NCI-H446 treated with DMSO at 0.1 percent for 48 hours (cell line): ENCODE data around the gene PRRX2.
"Not testable (repeated sequence)": the region's sequence is repeated elsewhere in the genome, so short reads cannot be mapped to it uniquely, and the experiment has no call there.

Source experiments
- DNase-seq: peaks from one replicate; lab custom pipeline; 2025; lab: John Stamatoyannopoulos, UW

Gene PRRX2

GRCh38 chr9:129761293-129761900 lies 96.0 kb downstream of the PRRX2 start:
- no peak for DNase-seq

DNA sequence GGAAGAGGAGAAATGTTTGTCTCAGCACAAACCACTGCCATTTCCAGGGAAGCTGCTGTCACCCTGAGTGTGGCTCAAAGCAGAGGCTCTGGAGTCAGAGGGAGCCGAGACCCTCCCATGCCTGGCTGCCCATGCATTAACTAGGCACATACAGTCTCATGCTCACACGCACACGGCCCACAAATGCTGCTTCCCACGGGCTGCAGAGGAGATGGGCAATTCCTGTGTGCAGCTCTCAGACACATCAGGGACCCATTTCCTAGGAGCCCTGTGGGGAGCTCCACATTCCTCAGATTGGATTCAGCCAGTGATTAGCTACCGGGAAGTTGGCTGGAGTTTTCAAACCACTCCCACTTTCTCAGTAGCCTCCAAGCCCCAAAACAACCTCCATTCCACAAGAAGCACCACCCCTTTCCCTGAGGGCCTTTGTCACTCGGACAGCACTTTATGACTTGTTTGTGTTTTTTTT lies 96.5 kb downstream of the PRRX2 start:
- no peak for DNase-seq

DNA sequence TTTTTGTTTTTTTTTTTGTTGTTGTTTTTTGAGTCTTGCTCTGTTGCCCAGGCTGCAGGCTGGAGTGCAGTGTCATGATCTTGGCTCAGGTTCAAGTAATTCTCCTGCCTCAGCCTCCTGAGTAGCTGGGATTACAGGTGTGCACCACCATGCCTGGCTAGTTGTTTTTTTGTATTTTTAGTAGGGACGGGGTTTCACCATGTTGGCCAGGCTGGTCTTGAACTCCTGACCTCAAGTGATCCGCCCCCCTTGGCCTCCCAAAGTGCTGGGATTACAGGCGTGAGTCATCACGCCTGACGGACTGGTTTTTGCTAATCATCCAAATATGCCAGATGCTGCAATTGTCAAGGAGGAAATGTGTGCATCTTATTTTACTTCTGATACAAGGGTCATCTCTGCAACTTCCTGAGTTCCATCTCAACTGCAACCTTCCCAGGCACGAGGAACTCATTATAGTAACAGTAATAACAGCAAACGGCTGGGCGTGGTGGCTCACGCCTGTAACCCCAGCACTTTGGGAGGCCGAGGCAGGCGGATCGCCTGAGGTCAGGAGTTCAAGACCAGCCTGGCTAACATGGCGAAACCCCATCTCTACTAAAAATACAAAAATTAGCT lies 97.0 kb downstream of the PRRX2 start:
- not testable (repeated sequence) for DNase-seq

DNA sequence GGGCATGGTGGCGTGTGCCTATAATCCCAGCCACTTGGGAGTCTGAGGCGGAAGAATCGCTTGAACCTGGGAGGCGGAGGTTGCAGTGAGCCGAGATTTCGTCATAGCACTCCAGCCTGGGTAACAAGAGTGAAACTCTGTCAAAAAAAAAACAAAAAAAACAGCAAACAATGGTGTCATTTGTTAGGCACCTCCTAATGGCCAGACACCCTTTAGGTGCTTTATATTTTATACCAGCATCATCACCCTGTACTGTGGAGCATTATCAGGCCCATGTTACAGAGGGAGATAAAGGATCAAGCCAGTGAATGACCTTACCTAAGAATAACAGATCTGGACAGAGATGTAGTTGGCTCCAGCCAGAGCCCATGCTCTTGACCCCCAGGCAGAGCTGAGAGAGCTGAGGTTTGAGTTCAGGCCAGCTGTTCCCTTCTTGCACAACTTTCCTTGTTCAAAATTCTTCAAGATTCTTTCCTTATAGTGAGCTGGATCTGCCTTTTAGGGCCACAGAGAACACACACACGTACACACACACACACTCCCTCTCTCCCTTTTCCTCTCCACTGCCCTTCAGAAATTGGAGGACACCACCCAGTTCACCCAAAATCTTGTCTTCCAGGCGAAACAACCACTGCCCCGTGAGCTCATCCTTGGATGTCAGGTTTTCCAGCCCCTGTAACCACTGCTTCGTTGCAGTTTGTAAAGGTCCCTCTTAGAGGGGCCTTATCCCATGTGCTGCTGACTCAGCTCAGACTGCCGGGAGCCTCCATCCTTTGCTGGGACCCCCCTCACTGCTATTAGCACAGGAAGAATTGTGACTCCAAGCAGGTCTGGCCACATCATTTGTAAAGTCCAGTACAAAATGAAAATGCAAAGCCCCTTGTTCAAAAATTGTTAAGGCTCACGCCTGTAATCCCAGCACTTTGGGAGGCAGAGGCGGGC lies 97.8 kb downstream of the PRRX2 start:
- no peak for DNase-seq

- no peak for DNase-seq
Observed at GRCh38 chr9:129765764-129766317, 100.4 kb downstream of the PRRX2 start.

DNA sequence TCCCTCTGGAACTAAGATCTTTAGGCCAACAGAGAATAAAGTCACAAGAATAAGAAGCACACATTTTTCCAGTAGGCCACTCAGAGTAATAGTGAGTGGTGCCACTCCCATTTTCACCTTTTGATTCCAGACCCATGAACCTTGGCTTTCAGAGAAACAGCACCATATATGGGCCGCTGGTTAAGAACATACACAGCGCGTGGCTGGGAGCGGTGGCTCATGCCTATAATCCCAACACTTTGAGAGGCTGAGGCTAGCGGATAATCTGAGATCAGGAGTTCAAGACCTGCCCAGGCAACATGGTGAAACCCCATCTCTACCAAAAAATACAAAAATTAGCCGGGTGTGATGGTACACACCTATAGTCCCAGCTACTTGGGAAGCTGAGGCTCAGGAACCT lies 103.0 kb downstream of the PRRX2 start:
- DNase-seq = no peak

DNA sequence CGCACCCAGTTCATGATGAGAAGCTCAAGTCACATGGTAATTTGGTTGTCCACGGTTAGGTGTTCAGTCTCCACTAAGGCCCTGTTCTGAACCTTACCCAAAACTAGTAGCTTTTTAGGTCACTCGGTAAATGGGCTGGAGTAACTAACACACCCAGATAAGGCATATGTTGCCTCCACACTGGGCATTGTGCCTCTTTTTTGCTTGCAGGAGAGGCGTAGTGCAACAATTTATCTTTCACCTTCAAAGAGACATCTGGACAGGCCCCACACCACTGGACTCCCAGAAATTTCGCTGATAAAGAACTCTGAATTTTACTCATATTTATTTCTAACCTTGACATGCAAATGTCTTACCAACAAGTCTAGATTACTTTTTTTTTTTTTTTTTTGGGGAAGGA lies 104.2 kb downstream of the PRRX2 start:
- DNase-seq = no peak

DNA sequence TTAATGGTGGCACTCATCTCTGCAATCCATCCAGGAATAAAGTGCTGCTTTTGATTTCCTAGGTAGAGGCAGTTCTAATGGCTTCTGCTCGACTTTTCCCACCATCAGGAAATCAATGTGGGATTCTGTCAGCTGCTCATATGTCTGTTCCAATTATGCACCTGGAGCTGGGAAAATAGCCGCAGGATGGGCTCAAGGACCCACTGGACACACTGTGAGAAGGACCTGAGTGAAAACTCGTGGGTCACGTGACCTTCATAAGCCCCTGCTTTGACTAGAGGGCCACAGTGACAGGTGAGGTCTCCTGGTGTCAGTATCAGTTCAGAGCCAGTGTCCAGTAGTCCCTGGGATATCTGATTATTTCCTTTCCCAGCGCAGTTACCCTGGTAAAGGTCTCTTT lies 105.3 kb downstream of the PRRX2 start:
- no peak for DNase-seq
